Measurements from ENCODE around the gene ARHGAP8. TPM values are rescaled to one million over a fixed set of nuclear protein-coding genes. Genes with fewer than 3 reads are reported as not detected.

Gene ARHGAP8
- total and polyA plus RNA-seq, 2 of the 13 experiments (the other 11 are each of a cell fraction or from before 2014, with no cell fraction given), result 0.07 TPM; not detected in 1

DNA sequence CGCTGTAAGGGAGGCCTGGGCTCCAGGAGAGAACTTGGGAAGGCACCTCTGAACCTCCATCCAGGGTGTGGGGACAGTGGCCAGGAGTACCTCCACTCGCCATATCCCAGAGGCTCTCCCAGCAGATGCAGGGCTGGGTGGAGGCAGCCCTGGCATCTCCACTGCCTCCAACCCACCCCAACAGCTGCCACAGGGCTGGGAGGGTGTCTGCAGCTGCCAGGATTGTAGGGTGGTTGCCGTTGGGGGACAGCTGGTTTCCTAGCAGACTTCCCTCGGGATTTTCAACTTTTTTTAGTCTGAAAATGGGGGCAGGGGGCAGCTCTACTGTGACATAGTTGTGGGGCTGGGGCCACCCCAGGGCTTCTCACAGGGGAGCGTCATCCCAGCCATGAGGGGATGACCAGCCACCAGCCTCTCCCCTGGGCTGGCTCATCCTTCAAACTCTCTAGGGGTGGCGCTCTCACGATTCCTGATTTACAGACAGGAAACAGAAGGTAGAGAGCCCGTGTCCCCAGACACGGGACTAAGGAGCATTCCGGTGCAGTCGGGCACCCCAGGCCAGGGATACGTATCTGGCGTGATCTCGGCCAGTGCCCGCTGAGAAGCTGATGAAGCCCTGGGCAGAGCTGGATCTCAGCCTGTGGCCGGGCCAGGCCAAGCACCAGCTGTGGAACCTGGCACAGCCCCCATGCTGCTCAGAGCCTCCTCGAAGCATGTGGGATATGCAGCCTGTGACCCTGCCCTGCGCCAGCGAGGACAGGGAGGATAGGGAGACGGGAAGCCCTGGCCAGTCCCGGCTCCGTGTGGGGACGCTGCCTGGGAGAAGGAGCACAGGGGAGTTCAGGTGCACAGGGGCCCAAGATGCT is 40.5 kb upstream of the ARHGAP8 start:
- Histone ChIP-seq H3K4me1 (ENCODE audit: insufficient read depth, low read length) (peaks cover 35% of the 10 kb centered on the region), H3K9me3 (ENCODE audit: low read length) (no peaks in the 10 kb centered on the region), H2AFZ (ENCODE audit: low read length) (no peak overlapping the region), H3K27ac (ENCODE audit: extremely low read length, insufficient read depth, low read length) (no peak overlapping the region), H3K9ac (ENCODE audit: insufficient read depth, low read depth, low read length) (no peak overlapping the region), H3K27me3 (ENCODE audit: control insufficient read depth in 1 of 2, insufficient read depth in 2 of 2, low read length in 2 of 2) (no peaks in the 10 kb centered on the region), H3K36me3 (replicated peaks in 1 of 2; ENCODE audit: control insufficient read depth in 1 of 2, insufficient read depth in 2 of 2, low read length in 2 of 2) (peaks cover 2 to 18% of the 10 kb centered on the region in 2 experiments; a peak in 4 of 5 replicates), H3K4me2 (ENCODE audit: low read depth, low read length) (no peak overlapping the region), H3K4me3 (replicated peaks in 1 of 3; ENCODE audit: insufficient read depth in 1 of 3, low read depth in 2 of 3, low read length in 3 of 3) (no peak overlapping the region), H4K20me1 (ENCODE audit: insufficient read depth, low read length) (peaks cover 5% of the 10 kb centered on the region; the same call in 1 of the 2 replicates), H3K79me2 (ENCODE audit: insufficient read depth, low read length) (peaks cover 4% of the 10 kb centered on the region)
- no peak for FAIRE-seq
- no TSS peak for BruUV-seq (replicated peaks)
- WGBS (ENCODE audit: low lambda C conversion rate), result 92% methylated on average over 18 of the region's 23 CpGs
- POLR2A ChIA-PET, result interaction anchor here (0.8 kb wide), 1 partner anchor 10 kb away, joined by 3 read pairs; the partner anchor contains the start of gene PRR5
- CTCF ChIA-PET (ENCODE audit: low intra/inter-chr PET ratio, low total read pairs), result no interaction called here
- intact Hi-C loops (cut with micrococcal nuclease; ENCODE audit: unreplicated experiment) (no loop called here), in situ Hi-C loops (cut with HindIII; ENCODE audit: extremely low pct_ligation_motif_present, low pct_unique_long_range_greater_than_20kb) (no loop called here)
- DNase-seq (ENCODE audit: low spot score), result no peak
- TF ChIP-seq SATB2 (CRISPR knock-in tag; IDR thresholded peaks at IDR 0.05), result no peak
- TF ChIP-seq AKAP8 (CRISPR knock-in tag; IDR thresholded peaks at IDR 0.05), result no peak
- TF ChIP-seq, protein P1, sequence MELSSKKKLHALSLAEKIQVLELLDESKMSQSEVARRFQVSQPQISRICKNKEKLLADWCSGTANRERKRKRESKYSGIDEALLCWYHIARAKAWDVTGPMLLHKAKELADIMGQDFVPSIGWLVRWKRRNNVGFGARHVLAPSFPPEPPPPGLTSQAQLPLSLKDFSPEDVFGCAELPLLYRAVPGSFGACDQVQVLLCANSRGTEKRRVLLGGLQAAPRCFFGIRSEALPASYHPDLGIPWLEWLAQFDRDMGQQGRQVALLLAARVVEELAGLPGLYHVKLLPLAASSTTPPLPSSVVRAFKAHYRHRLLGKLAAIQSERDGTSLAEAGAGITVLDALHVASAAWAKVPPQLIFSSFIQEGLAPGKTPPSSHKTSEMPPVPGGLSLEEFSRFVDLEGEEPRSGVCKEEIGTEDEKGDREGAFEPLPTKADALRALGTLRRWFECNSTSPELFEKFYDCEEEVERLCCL (CRISPR knock-in tag; IDR thresholded peaks at IDR 0.05; ENCODE audit: borderline replicate concordance), result no peak
- TF ChIP-seq GTF2F1 (IDR thresholded peaks at IDR 0.05; ENCODE audit: low read length), result no peak
- no peak for TF ChIP-seq PHF20 (CRISPR knock-in tag; IDR thresholded peaks at IDR 0.05)
- TF ChIP-seq, protein P2, sequence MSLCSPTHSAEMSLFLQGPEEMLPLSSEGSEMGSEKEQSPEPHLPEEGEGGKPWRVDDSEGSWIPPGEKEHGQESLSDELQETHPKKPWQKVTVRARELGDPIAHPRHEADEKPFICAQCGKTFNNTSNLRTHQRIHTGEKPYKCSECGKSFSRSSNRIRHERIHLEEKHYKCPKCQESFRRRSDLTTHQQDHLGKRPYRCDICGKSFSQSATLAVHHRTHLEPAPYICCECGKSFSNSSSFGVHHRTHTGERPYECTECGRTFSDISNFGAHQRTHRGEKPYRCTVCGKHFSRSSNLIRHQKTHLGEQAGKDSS (CRISPR knock-in tag; IDR thresholded peaks at IDR 0.05; ENCODE audit: borderline replicate concordance, low read depth), result no peak
- TF ChIP-seq, protein P3, sequence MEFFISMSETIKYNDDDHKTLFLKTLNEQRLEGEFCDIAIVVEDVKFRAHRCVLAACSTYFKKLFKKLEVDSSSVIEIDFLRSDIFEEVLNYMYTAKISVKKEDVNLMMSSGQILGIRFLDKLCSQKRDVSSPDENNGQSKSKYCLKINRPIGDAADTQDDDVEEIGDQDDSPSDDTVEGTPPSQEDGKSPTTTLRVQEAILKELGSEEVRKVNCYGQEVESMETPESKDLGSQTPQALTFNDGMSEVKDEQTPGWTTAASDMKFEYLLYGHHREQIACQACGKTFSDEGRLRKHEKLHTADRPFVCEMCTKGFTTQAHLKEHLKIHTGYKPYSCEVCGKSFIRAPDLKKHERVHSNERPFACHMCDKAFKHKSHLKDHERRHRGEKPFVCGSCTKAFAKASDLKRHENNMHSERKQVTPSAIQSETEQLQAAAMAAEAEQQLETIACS (CRISPR knock-in tag; IDR thresholded peaks at IDR 0.05), result no peak
- TF ChIP-seq FLYWCH1 (CRISPR knock-in tag; IDR thresholded peaks at IDR 0.05), result no peak
- TF ChIP-seq ZNF180 (CRISPR knock-in tag; IDR thresholded peaks at IDR 0.05; ENCODE audit: borderline replicate concordance, low read depth), result no peak
- TF ChIP-seq AGO2 (optimal IDR thresholded peaks at IDR 0.05; ENCODE audit: low read depth, low read length), result no peak
- no peak for TF ChIP-seq SIN3A (IDR thresholded peaks at IDR 0.05; ENCODE audit: borderline replicate concordance, low read depth, low read length)
- TF ChIP-seq ZNF335 (CRISPR knock-in tag; IDR thresholded peaks at IDR 0.05), result no peak
- no peak; the same call in 1 of the 3 replicates for ATAC-seq
